ENCODE measurements around the gene FKBP5.
"Not testable (repeated sequence)": the region's sequence is repeated elsewhere in the genome, so short reads cannot be mapped to it uniquely, and the experiment has no call there.

The FKBP5 gene

GRCh38 chr6:35688605-35689322 lies at the start of gene FKBP5:
Gene FKBP5 (minus strand): TSS chr6:35688915. CDS start chr6:35642824, 46,091 bp downstream.
- TF ChIP-seq CTCF (IDR thresholded peaks at IDR 0.05; ENCODE audit: control insufficient read depth, insufficient read depth, low read depth, low read length, missing control alignments), result no peak
- H3K4me3 ChIP-seq (ENCODE audit: control insufficient read depth, low read depth, low read length), result peak within 1 kb of the TSS; percentile 27
- peak; percentile 14 for DNase-seq (ENCODE audit: low read depth)

- DNase-seq (ENCODE audit: low read depth), result peak; percentile 62
- peak; percentile 76 for TF ChIP-seq CTCF (IDR thresholded peaks at IDR 0.05; ENCODE audit: control insufficient read depth, insufficient read depth, low read depth, low read length, missing control alignments)
- no peak overlapping the region for H3K4me3 ChIP-seq (ENCODE audit: control insufficient read depth, low read depth, low read length)
These were observed 48.9 kb upstream of the FKBP5 start for GRCh38 chr6:35737413-35738211.

GRCh38 chr6:35736982-35737412 lies 48.3 kb upstream of the FKBP5 start, which contains the start of gene ARMC12:
Gene ARMC12 (plus strand): TSS chr6:35737032. CDS start chr6:35737109, 77 bp downstream.
- TF ChIP-seq CTCF (IDR thresholded peaks at IDR 0.05; ENCODE audit: control insufficient read depth, insufficient read depth, low read depth, low read length, missing control alignments), result no peak
- no peak within 1 kb of the TSS for H3K4me3 ChIP-seq (ENCODE audit: control insufficient read depth, low read depth, low read length)

GRCh38 chr6:35736253-35736894 lies 47.7 kb upstream of the FKBP5 start:
- peak; percentile 93 for TF ChIP-seq CTCF (IDR thresholded peaks at IDR 0.05; ENCODE audit: control insufficient read depth, insufficient read depth, low read depth, low read length, missing control alignments)
- no peak for DNase-seq (ENCODE audit: low read depth)
- no peak overlapping the region for H3K4me3 ChIP-seq (ENCODE audit: control insufficient read depth, low read depth, low read length)

More at GRCh38 chr6:35736982-35737412, 48.3 kb upstream of the FKBP5 start, which contains the start of gene ARMC12:
- DNase-seq (ENCODE audit: low read depth), result no peak

GRCh38 chr6:35735452-35735851 lies 46.7 kb upstream of the FKBP5 start:
- TF ChIP-seq CTCF (IDR thresholded peaks at IDR 0.05; ENCODE audit: control insufficient read depth, insufficient read depth, low read depth, low read length, missing control alignments), result no peak
- no peak for DNase-seq (ENCODE audit: low read depth)
- H3K4me3 ChIP-seq (ENCODE audit: control insufficient read depth, low read depth, low read length), result no peak overlapping the region

GRCh38 chr6:35734319-35734718 lies 45.6 kb upstream of the FKBP5 start:
- not testable (repeated sequence) for DNase-seq (ENCODE audit: low read depth); H3K4me3 ChIP-seq (ENCODE audit: control insufficient read depth, low read depth, low read length)
